ENCODE measurements around the gene TXNRD1. TPM values are rescaled to one million over a fixed set of nuclear protein-coding genes. Genes with fewer than 3 reads are reported as not detected.

Gene TXNRD1
- total RNA-seq, 2 donors from 2014 or later: 83.4 to 144 TPM

DNA sequence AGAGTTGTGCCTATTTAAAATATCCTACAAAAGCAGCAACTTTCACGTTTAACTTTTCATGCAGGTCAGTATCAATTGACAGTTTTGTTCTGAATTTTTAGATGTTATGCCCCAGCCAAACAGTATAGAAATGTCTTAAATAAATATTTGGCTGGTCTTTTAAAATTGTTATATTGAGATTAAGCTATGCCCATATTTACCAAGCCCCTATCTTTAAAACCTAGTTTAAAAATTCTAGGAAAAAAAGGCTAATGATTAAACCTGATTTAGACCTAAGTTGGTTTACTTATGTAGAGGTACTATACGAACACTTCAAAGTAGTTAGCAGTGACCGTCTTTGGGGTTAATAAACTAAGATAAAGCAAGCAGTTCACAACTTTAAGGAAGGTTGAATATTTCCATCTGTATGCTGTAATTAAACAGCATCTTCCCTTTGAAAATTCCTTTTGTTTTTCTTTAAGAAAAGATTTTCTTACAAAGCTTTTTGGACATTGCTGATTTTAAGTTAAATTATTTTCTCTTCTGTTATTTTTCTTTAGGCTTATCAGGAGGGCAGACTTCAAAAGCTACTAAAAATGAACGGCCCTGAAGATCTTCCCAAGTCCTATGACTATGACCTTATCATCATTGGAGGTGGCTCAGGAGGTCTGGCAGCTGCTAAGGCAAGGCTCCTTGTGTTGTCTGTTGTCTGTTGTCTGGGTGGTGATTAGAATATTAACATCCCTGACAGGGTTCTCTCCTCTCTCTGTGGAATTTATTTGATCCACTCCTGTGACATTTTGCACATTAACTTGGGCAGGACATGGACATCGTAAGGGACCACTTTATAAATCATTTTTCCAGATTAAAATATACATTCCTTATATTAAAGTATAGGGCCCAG is 95.4 kb downstream of the TXNRD1 start:
- H3K4me1 ChIP-seq (ENCODE audit: control insufficient read depth, insufficient read depth, low read length): no peaks in the 10 kb centered on the region
- Mint-ChIP-seq H3K36me3 (ENCODE audit: low read depth) (peaks cover 46% of the 10 kb centered on the region), H3K4me3 (no peak overlapping the region), H3K4me1 (peaks cover 17% of the 10 kb centered on the region), H3K9me3 (no peaks in the 10 kb centered on the region), H3K27me3 (ENCODE audit: insufficient read depth) (no peaks in the 10 kb centered on the region), H3K27ac (no peak overlapping the region)
- no peaks in the 10 kb centered on the region for H3K27me3 ChIP-seq (ENCODE audit: control insufficient read depth, insufficient read depth, low read length, poor library complexity, severe bottlenecking)
- WGBS, 2 experiments (ENCODE audit: insufficient coverage in 1 of 2, insufficient read length in 1 of 2): 90 to 100% methylated on average over 3 to 5 of the region's 5 CpGs
- no peak for DNase-seq
- H3K27ac ChIP-seq (ENCODE audit: low read depth, low read length): no peak overlapping the region
- no peaks in the 10 kb centered on the region for H3K9me3 ChIP-seq (ENCODE audit: control insufficient read depth, low read length)
- H3K9ac ChIP-seq (ENCODE audit: extremely low read depth, low read length, poor library complexity, severe bottlenecking): no peak overlapping the region
- no peak overlapping the region for H3K4me3 ChIP-seq (ENCODE audit: low read length)
- TF ChIP-seq CTCF (conservative IDR thresholded peaks at IDR 0.05): no peak
- H3K36me3 ChIP-seq (ENCODE audit: control insufficient read depth, insufficient read depth, low read length): peaks cover 52% of the 10 kb centered on the region

GRCh38 chr12:104312202-104312601 is 96.6 kb downstream of the TXNRD1 start:
- H3K27me3 ChIP-seq (ENCODE audit: control insufficient read depth, insufficient read depth, low read length, poor library complexity, severe bottlenecking): no peaks in the 10 kb centered on the region
- no peaks in the 10 kb centered on the region for H3K9me3 Mint-ChIP-seq
- no peaks in the 10 kb centered on the region for H3K4me1 ChIP-seq (ENCODE audit: control insufficient read depth, insufficient read depth, low read length)
- no peaks in the 10 kb centered on the region for H3K27me3 Mint-ChIP-seq (ENCODE audit: insufficient read depth)
- H3K9ac ChIP-seq (ENCODE audit: extremely low read depth, low read length, poor library complexity, severe bottlenecking): no peak overlapping the region
- H3K4me3 Mint-ChIP-seq: no peak overlapping the region
- peaks cover 9% of the 10 kb centered on the region for H3K4me1 Mint-ChIP-seq
- DNase-seq: no peak
- H3K4me3 ChIP-seq (ENCODE audit: low read length): no peak overlapping the region
- H3K27ac ChIP-seq (ENCODE audit: low read depth, low read length): no peak overlapping the region
- H3K27ac Mint-ChIP-seq: no peak overlapping the region
- 89% methylated on average over 1 of the region's 1 CpG; no CpG with 5 or more reads in 1 of the 2 experiments for WGBS, 2 experiments (ENCODE audit: insufficient coverage in 1 of 2, insufficient read length in 1 of 2)
- peaks cover 56% of the 10 kb centered on the region for H3K36me3 Mint-ChIP-seq (ENCODE audit: low read depth)
- peaks cover 62% of the 10 kb centered on the region for H3K36me3 ChIP-seq (ENCODE audit: control insufficient read depth, insufficient read depth, low read length)
- TF ChIP-seq CTCF (conservative IDR thresholded peaks at IDR 0.05): no peak
- no peaks in the 10 kb centered on the region for H3K9me3 ChIP-seq (ENCODE audit: control insufficient read depth, low read length)

DNA sequence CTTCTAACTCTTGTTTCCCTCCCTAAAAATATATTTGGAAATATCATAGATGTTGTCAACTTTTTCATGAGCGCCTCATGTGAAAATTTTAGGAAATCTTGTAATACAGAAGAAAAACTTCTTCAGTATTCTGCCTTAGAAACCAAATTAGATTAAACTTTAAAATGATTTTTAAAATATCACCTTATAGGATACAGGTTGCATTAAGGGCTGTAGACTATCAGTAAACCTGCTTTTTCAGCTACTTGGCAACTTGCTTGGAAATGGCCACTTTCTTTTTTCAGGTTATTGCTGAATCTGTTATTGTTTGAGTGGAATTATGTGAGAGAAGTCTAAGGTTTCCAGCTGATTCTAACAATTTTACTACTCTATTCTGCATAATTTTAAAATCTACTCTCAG is 97.1 kb downstream of the TXNRD1 start:
- Histone ChIP-seq H3K27me3 (ENCODE audit: control insufficient read depth, insufficient read depth, low read length, poor library complexity, severe bottlenecking) (no peaks in the 10 kb centered on the region), H3K36me3 (ENCODE audit: control insufficient read depth, insufficient read depth, low read length) (peaks cover 66% of the 10 kb centered on the region), H3K9ac (ENCODE audit: extremely low read depth, low read length, poor library complexity, severe bottlenecking) (no peak overlapping the region), H3K9me3 (ENCODE audit: control insufficient read depth, low read length) (no peaks in the 10 kb centered on the region), H3K4me3 (ENCODE audit: low read length) (no peak overlapping the region), H3K27ac (ENCODE audit: low read depth, low read length) (no peak overlapping the region), H3K4me1 (ENCODE audit: control insufficient read depth, insufficient read depth, low read length) (no peaks in the 10 kb centered on the region)
- no peak for DNase-seq
- Mint-ChIP-seq H3K27me3 (ENCODE audit: insufficient read depth) (no peaks in the 10 kb centered on the region), H3K4me1 (peaks cover 5% of the 10 kb centered on the region), H3K36me3 (ENCODE audit: low read depth) (peaks cover 56% of the 10 kb centered on the region), H3K9me3 (no peaks in the 10 kb centered on the region), H3K27ac (no peak overlapping the region), H3K4me3 (no peak overlapping the region)
- TF ChIP-seq CTCF (conservative IDR thresholded peaks at IDR 0.05): no peak
- WGBS, 2 experiments (ENCODE audit: insufficient coverage in 1 of 2, insufficient read length in 1 of 2): no CpG with 5 or more reads among the region's 1 CpG
